Measurements from ENCODE around the gene PCCA.
A peak's percentile ranks its signal among the peaks of the same experiment; 100 is the strongest.

Gene PCCA

GRCh38 chr13:100484702-100485101 lies 395.8 kb downstream of the PCCA start:
- no peak for DNase-seq

GRCh38 chr13:100485265-100485664 lies 396.4 kb downstream of the PCCA start:
- DNase-seq: no peak

GRCh38 chr13:100490692-100491091 lies 401.8 kb downstream of the PCCA start:
- DNase-seq: no peak

- DNase-seq: no peak
These were observed 402.4 kb downstream of the PCCA start for GRCh38 chr13:100491164-100491842.

- no peak for DNase-seq
These were observed 404.5 kb downstream of the PCCA start for GRCh38 chr13:100493418-100493817.

- DNase-seq: no peak
These were observed 406.6 kb downstream of the PCCA start for GRCh38 chr13:100495455-100495854.

- no peak for DNase-seq
These were observed 408.5 kb downstream of the PCCA start for GRCh38 chr13:100497389-100497788.

GRCh38 chr13:100502446-100502845 lies 413.6 kb downstream of the PCCA start:
- no peak for DNase-seq

- DNase-seq: no peak
These were observed 414.7 kb downstream of the PCCA start for GRCh38 chr13:100503622-100504021.

- no peak for DNase-seq
These were observed 417.3 kb downstream of the PCCA start for GRCh38 chr13:100506154-100506553.

GRCh38 chr13:100506600-100507422 lies 417.9 kb downstream of the PCCA start:
- no peak for DNase-seq

GRCh38 chr13:100508455-100508854 lies 419.6 kb downstream of the PCCA start:
- DNase-seq: peak; percentile 81

- peak; percentile 64 for DNase-seq
These were observed 420.1 kb downstream of the PCCA start for GRCh38 chr13:100508996-100509395.

GRCh38 chr13:100510208-100510957 lies 421.5 kb downstream of the PCCA start:
- DNase-seq: peak; percentile 80

- DNase-seq: peak; percentile 35
These were observed 422.6 kb downstream of the PCCA start for GRCh38 chr13:100511466-100511865.

GRCh38 chr13:100512422-100512821 lies 423.5 kb downstream of the PCCA start:
- DNase-seq: no peak

- DNase-seq: no peak
These were observed 424.3 kb downstream of the PCCA start for GRCh38 chr13:100513171-100513570.

GRCh38 chr13:100513987-100514670 lies 425.2 kb downstream of the PCCA start:
- DNase-seq: no peak

GRCh38 chr13:100514788-100515409 lies 426.0 kb downstream of the PCCA start:
- DNase-seq: peak; percentile 91

GRCh38 chr13:100515410-100515800 lies 426.5 kb downstream of the PCCA start:
- DNase-seq: no peak

GRCh38 chr13:100517135-100517534 lies 428.2 kb downstream of the PCCA start:
- no peak for DNase-seq

GRCh38 chr13:100517728-100518127 lies 428.8 kb downstream of the PCCA start:
- DNase-seq: no peak

Measured in retina (tissue), 1 donor.